Vagina (tissue), 2 donors: ENCODE results near the gene AIMP1. TPM values are rescaled to one million over a fixed set of nuclear protein-coding genes. Genes with fewer than 3 reads are reported as not detected.

Experiments
- DNase-seq, 2 donors: peaks; one replicate each; pipeline ENCODE4 v3.0.0-alpha.2; 2017; ENCODE audit errors: extremely low spot score in 2 of 2
- H3K27ac ChIP-seq: fragments of 200-600 bp; sonication (generic); one replicate; pipeline ENCODE4 v1.5.1; 2019
- H3K27me3 ChIP-seq: fragments of 200-600 bp; sonication (generic); one replicate; pipeline ENCODE4 v1.5.1; 2019
- H3K36me3 ChIP-seq, 2 donors: fragments of 200-600 bp; sonication (generic); one replicate each; pipeline ENCODE4 v1.5.1; 2017 to 2019
- H3K4me1 ChIP-seq: fragments of 200-600 bp; sonication (generic); one replicate; pipeline ENCODE4 v1.5.1; 2019
- H3K4me3 ChIP-seq, 2 donors: fragments of 200-600 bp; sonication (generic); 1 replicate in 1 of 2; 2 replicates in 1 of 2; pipeline ENCODE4 v1.5.1; 2016 to 2019
- H3K9me3 ChIP-seq: fragments of 200-600 bp; sonication (generic); one replicate; pipeline ENCODE4 v1.5.1; 2019
- POLR2A ChIP-seq, 2 donors: fragments of 450-650 bp; IDR thresholded peaks; one replicate each; pipeline ENCODE4 v1.6.1; 2017; ENCODE audit warnings: antibody characterized with exemption in 2 of 2, mild to moderate bottlenecking in 2 of 2, moderate library complexity in 2 of 2
- POLR2AphosphoS5 ChIP-seq, 2 donors: sonication (generic); formaldehyde crosslinking; IDR thresholded peaks; one replicate each; pipeline ENCODE4 v1.9.0; 2017; ENCODE audit warnings: antibody characterized with exemption in 2 of 2, mild to moderate bottlenecking in 2 of 2, low read depth in 1 of 2; ENCODE audit not compliant: insufficient read depth in 1 of 2
- intact Hi-C: fragments of 100-400 bp; cut with DNase I; formaldehyde crosslinking; loops from one replicate; pipeline ENCODE4 v1.15.1; 2023
- total RNA-seq: library from RNA; depleted of rRNA; stranded (reverse); fragments of >200 nt; gene quantifications from one replicate; pipeline ENCODE4 v1.2.3, GENCODE V29; 2016
- TF ChIP-seq, protein P1 (sequence below), 3 experiments: fragments of 450-650 bp in 2 of 3; fragments of 200-600 bp in 1 of 3; sonication (generic) in 1 of 3; IDR thresholded peaks; one replicate each; pipeline ENCODE4 v1.5.1; 2017 to 2019; ENCODE audit warnings: antibody characterized with exemption in 3 of 3, mild to moderate bottlenecking in 2 of 3, moderate library complexity in 2 of 3

Gene AIMP1
- total RNA-seq, 1 donor from 2014 or later, result 19.4 TPM

DNA sequence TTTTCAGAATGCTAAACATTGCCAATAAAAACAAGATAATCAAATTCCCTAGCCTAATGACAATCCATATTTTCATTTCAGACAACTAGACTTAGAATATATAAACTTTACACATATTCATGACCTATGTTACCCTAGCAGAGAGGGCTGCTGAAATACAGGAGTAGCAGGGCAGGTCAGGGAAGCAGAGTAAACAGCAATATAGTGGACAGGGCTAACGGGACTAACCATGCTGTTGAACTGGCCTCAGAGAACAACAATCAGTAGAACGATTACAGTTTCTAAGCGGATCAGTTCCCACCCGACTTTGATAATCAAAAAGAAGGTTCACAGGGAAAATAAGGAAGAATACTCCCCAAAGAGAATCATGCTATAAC, 14.3 kb upstream of the AIMP1 start:
- no peak for TF ChIP-seq POLR2AphosphoS5 (IDR thresholded peaks at IDR 0.05; ENCODE audit: insufficient read depth in 1 of 2, low read depth in 1 of 2)
- no peak for TF ChIP-seq POLR2A (IDR thresholded peaks at IDR 0.05)
- TF ChIP-seq, protein P1, sequence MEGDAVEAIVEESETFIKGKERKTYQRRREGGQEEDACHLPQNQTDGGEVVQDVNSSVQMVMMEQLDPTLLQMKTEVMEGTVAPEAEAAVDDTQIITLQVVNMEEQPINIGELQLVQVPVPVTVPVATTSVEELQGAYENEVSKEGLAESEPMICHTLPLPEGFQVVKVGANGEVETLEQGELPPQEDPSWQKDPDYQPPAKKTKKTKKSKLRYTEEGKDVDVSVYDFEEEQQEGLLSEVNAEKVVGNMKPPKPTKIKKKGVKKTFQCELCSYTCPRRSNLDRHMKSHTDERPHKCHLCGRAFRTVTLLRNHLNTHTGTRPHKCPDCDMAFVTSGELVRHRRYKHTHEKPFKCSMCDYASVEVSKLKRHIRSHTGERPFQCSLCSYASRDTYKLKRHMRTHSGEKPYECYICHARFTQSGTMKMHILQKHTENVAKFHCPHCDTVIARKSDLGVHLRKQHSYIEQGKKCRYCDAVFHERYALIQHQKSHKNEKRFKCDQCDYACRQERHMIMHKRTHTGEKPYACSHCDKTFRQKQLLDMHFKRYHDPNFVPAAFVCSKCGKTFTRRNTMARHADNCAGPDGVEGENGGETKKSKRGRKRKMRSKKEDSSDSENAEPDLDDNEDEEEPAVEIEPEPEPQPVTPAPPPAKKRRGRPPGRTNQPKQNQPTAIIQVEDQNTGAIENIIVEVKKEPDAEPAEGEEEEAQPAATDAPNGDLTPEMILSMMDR (IDR thresholded peaks at IDR 0.05), result no peak
- no peaks in the 10 kb centered on the region for H3K27me3 ChIP-seq
- H3K9me3 ChIP-seq, result no peaks in the 10 kb centered on the region
- no peaks in the 10 kb centered on the region for H3K4me1 ChIP-seq
- H3K27ac ChIP-seq, result no peak overlapping the region
- DNase-seq, result no peak
- no peak overlapping the region for H3K4me3 ChIP-seq
- peaks cover 0 to 11% of the 10 kb centered on the region in 2 donors for H3K36me3 ChIP-seq
- intact Hi-C loops, result no loop called here

DNA sequence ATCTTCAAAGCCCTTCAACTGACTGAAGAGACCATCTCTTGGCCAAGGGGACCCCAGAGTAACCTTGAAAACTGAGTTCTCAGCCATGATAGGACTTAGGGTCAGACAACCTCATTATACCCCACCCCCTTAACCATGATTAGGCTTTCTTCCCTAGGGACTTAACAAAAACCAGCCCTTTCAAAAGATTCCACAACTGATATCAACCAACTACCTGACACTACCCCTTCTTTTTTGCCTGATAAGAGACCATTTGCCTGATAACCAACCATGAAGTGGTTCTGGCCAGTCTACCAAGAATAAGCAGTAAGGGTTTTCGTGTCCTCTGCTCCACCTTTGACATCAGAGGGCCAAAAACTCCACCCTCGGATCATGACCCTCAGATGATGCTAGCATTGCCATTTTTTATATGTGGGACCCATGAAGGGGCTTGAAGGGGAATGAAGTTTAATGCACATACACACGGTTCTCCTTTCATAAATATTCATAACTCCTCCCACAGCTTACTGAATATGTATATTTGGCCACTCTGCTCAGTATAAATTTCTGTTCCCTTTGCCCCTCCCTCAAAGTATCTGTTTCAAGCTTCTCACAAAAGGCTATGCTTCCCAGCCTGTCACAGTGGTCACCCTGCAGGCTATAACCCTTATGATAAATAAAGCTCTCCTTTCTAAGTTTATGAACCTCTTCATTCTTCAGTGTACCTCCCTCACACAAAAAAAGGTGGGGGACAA, 12.6 kb upstream of the AIMP1 start:
- TF ChIP-seq POLR2A (IDR thresholded peaks at IDR 0.05) (no peak), POLR2AphosphoS5 (IDR thresholded peaks at IDR 0.05; ENCODE audit: insufficient read depth in 1 of 2, low read depth in 1 of 2) (no peak)
- TF ChIP-seq, protein P1 (IDR thresholded peaks at IDR 0.05), result no peak
- no peaks in the 10 kb centered on the region for H3K27me3 ChIP-seq
- no peak for DNase-seq
- H3K4me1 ChIP-seq, result no peaks in the 10 kb centered on the region
- H3K9me3 ChIP-seq, result no peaks in the 10 kb centered on the region
- H3K27ac ChIP-seq, result no peak overlapping the region
- peaks cover 0 to 11% of the 10 kb centered on the region in 2 donors for H3K36me3 ChIP-seq
- intact Hi-C loops, result no loop called here
- no peak overlapping the region for H3K4me3 ChIP-seq

DNA sequence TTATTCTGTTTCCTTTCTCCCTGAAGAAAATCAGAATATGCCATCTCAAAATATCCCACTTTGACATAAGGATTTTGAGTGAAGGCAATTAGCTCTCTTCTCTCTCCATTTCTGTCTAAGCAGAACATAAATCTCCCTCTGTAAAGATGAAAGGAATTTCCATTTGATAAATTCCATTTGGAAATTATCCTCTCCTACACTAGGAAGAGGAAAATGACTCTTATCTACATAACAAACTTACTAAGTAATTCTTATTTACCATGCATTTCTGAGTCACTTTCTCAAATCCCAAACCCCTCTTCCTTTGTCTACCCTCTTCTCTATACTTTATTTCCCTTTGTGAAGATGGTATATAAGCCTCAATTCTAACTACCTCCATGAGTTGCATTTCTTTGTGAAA, 11.7 kb upstream of the AIMP1 start:
- Histone ChIP-seq H3K4me3 (no peak overlapping the region), H3K27ac (no peak overlapping the region), H3K4me1 (no peaks in the 10 kb centered on the region), H3K27me3 (no peaks in the 10 kb centered on the region), H3K9me3 (no peaks in the 10 kb centered on the region), H3K36me3 (peaks cover 0 to 8% of the 10 kb centered on the region in 2 donors)
- no peak for DNase-seq
- TF ChIP-seq, protein P1 (IDR thresholded peaks at IDR 0.05), result no peak
- TF ChIP-seq POLR2AphosphoS5 (IDR thresholded peaks at IDR 0.05; ENCODE audit: insufficient read depth in 1 of 2, low read depth in 1 of 2) (no peak), POLR2A (IDR thresholded peaks at IDR 0.05) (no peak)
- intact Hi-C loops, result no loop called here

DNA sequence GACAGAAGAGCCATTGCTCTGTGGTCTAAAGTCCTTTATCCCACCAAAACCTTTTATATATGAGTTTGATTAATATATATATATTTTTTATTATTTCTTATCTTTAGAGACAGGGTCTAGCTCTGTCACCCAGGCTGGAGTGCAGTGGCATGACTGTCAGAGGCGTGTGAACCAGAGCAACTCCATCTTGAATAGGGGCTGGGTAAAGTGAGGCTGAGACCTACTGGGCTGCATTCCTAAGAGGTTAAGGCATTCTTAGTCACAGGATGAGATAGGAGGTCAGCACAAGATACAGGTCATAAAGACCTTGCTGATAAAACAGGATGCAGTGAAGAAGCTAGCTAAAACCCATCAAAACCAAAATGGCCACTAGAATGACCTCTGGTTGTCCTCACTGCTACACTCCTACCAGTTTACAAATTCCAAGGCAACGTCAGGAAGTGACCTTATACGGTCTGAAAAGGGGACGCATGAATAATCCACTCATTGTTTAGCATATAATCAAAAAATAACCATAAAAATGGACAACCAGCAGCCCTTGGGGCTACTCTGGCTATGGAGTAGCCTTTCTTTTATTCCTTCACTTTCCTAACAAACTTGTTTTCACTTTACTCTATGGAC, 10.8 kb upstream of the AIMP1 start:
- TF ChIP-seq POLR2AphosphoS5 (IDR thresholded peaks at IDR 0.05; ENCODE audit: insufficient read depth in 1 of 2, low read depth in 1 of 2) (no peak), POLR2A (IDR thresholded peaks at IDR 0.05) (no peak)
- TF ChIP-seq, protein P1 (IDR thresholded peaks at IDR 0.05), result no peak
- intact Hi-C loops, result no loop called here
- Histone ChIP-seq H3K27me3 (no peaks in the 10 kb centered on the region), H3K4me3 (no peak overlapping the region), H3K27ac (no peak overlapping the region), H3K9me3 (no peaks in the 10 kb centered on the region), H3K36me3 (peaks cover 0 to 4% of the 10 kb centered on the region in 2 donors), H3K4me1 (no peaks in the 10 kb centered on the region)
- no peak for DNase-seq

DNA sequence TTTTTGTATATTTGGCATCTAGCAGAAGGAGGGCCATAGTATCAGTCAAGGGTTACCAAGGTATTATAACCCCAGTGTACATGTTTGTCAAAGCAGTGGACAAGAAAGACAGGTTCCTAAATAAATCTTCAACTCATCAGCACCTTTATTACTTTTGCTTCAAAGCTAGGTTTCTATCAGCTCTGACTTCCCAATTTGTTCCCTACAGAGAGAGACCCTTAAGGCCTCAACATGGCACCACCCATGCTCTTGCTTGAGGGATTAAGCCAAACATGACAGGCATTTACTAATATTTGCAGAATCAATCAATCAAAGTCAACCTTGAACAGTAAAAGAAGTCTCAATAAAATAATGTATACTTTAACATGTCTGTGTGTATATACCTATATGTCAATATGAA, 9.8 kb upstream of the AIMP1 start:
- Histone ChIP-seq H3K9me3 (no peaks in the 10 kb centered on the region), H3K4me1 (no peaks in the 10 kb centered on the region), H3K27me3 (no peaks in the 10 kb centered on the region), H3K27ac (no peak overlapping the region), H3K4me3 (no peak overlapping the region), H3K36me3 (peaks cover 0 to 4% of the 10 kb centered on the region in 2 donors)
- intact Hi-C loops, result no loop called here
- TF ChIP-seq POLR2A (IDR thresholded peaks at IDR 0.05), result no peak
- TF ChIP-seq, protein P1 (IDR thresholded peaks at IDR 0.05), result no peak
- TF ChIP-seq POLR2AphosphoS5 (IDR thresholded peaks at IDR 0.05; ENCODE audit: insufficient read depth in 1 of 2, low read depth in 1 of 2), result no peak
- no peak for DNase-seq
